Peyer's patch (tissue), 4 donors: ENCODE data around the gene GASK1A. TPM values are rescaled to one million over a fixed set of nuclear protein-coding genes. Genes with fewer than 3 reads are reported as not detected.

Source experiments
- DNase-seq, 3 donors: peaks; one replicate each; pipeline ENCODE4 v3.0.0-alpha.2; 2017 to 2019
- H3K27ac ChIP-seq, 4 donors: fragments of 200-600 bp; sonication (generic); one replicate each; pipeline ENCODE4 v1.5.1; 2016 to 2019
- H3K27me3 ChIP-seq, 2 donors: fragments of 200-600 bp; sonication (generic); one replicate each; pipeline ENCODE4 v1.5.1; 2019
- H3K36me3 ChIP-seq, 3 donors: fragments of 200-600 bp; sonication (generic); one replicate each; pipeline ENCODE4 v1.5.1; 2016 to 2019
- H3K4me1 ChIP-seq, 4 donors: fragments of 200-600 bp; sonication (generic); one replicate each; pipeline ENCODE4 v1.5.1; 2016 to 2019
- H3K4me3 ChIP-seq, 4 donors: fragments of 200-600 bp; sonication (generic); 1 replicate in 3 of 4; 2 replicates in 1 of 4; pipeline ENCODE4 v1.5.1; 2016 to 2019; ENCODE audit warnings: mild to moderate bottlenecking in 1 of 4
- H3K9me3 ChIP-seq, 4 donors: fragments of 200-600 bp; sonication (generic); one replicate each; pipeline ENCODE4 v1.5.1; 2016 to 2019; ENCODE audit warnings: mild to moderate bottlenecking in 1 of 4
- CTCF ChIP-seq, 6 experiments: fragments of 450-650 bp in 4 of 6; fragments of 200-600 bp in 2 of 6; sonication (generic) in 1 of 6; IDR thresholded peaks; one replicate each; pipeline ENCODE4 v1.5.1; 2017 to 2019; ENCODE audit warnings: antibody characterized with exemption in 6 of 6, mild to moderate bottlenecking in 3 of 6, moderate library complexity in 1 of 6
- POLR2A ChIP-seq, 2 donors: fragments of 450-650 bp; IDR thresholded peaks; one replicate each; pipeline ENCODE4 v1.5.1; 2017; ENCODE audit warnings: antibody characterized with exemption in 2 of 2, mild to moderate bottlenecking in 2 of 2, moderate library complexity in 2 of 2
- total RNA-seq, 4 donors: library from RNA; depleted of rRNA; stranded (reverse); fragments of >200 nt; gene quantifications; one replicate each; pipeline ENCODE4 v1.1.0, GENCODE V29; 2016

The GASK1A gene
- total RNA-seq, 4 donors from 2014 or later: 1.8 to 9.1 (median 6.3) TPM

- no peak for TF ChIP-seq POLR2A (IDR thresholded peaks at IDR 0.05)
- Histone ChIP-seq H3K9me3 (no peaks in the 10 kb centered on the region), H3K36me3 (peaks cover 0 to 3% (median 0%) of the 10 kb centered on the region in 3 donors), H3K4me3 (no peak overlapping the region), H3K27ac (no peak overlapping the region), H3K27me3 (no peaks in the 10 kb centered on the region), H3K4me1 (no peaks in the 10 kb centered on the region)
- DNase-seq: no peak
Observed at GRCh38 chr3:43074482-43074881, 95.4 kb downstream of the GASK1A start.

- Histone ChIP-seq H3K9me3 (no peaks in the 10 kb centered on the region), H3K27me3 (no peaks in the 10 kb centered on the region), H3K27ac (no peak overlapping the region), H3K4me3 (no peak overlapping the region), H3K4me1 (no peaks in the 10 kb centered on the region), H3K36me3 (peaks cover 0 to 9% (median 0%) of the 10 kb centered on the region in 3 donors)
- no peak for DNase-seq
- TF ChIP-seq POLR2A (IDR thresholded peaks at IDR 0.05) (no peak), CTCF (IDR thresholded peaks at IDR 0.05) (no peak)
Observed at GRCh38 chr3:43074901-43075689, 96.0 kb downstream of the GASK1A start.

- Histone ChIP-seq H3K36me3 (peaks cover 0 to 15% (median 0%) of the 10 kb centered on the region in 3 donors), H3K27ac (no peak overlapping the region), H3K9me3 (no peaks in the 10 kb centered on the region), H3K27me3 (no peaks in the 10 kb centered on the region), H3K4me1 (no peaks in the 10 kb centered on the region), H3K4me3 (no peak overlapping the region)
- TF ChIP-seq CTCF (IDR thresholded peaks at IDR 0.05) (no peak), POLR2A (IDR thresholded peaks at IDR 0.05) (no peak)
- no peak for DNase-seq
Observed at GRCh38 chr3:43075904-43076661, 97.0 kb downstream of the GASK1A start.

GRCh38 chr3:43076857-43077256 is 97.7 kb downstream of the GASK1A start:
- TF ChIP-seq CTCF (IDR thresholded peaks at IDR 0.05) (no peak), POLR2A (IDR thresholded peaks at IDR 0.05) (no peak)
- no peaks in the 10 kb centered on the region for H3K9me3 ChIP-seq
- no peak overlapping the region for H3K4me3 ChIP-seq
- H3K27ac ChIP-seq: no peak overlapping the region
- no peaks in the 10 kb centered on the region for H3K27me3 ChIP-seq
- no peak for DNase-seq
- H3K4me1 ChIP-seq: no peaks in the 10 kb centered on the region
- H3K36me3 ChIP-seq: peaks cover 0 to 15% (median 0%) of the 10 kb centered on the region in 3 donors

- H3K36me3 ChIP-seq: peaks cover 0 to 15% (median 0%) of the 10 kb centered on the region in 3 donors
- H3K4me3 ChIP-seq: no peak overlapping the region
- no peaks in the 10 kb centered on the region for H3K4me1 ChIP-seq
- H3K9me3 ChIP-seq: no peaks in the 10 kb centered on the region
- no peaks in the 10 kb centered on the region for H3K27me3 ChIP-seq
- TF ChIP-seq POLR2A (IDR thresholded peaks at IDR 0.05) (no peak), CTCF (IDR thresholded peaks at IDR 0.05) (no peak)
- H3K27ac ChIP-seq: no peak overlapping the region
- DNase-seq: no peak
Observed at GRCh38 chr3:43077261-43077660, 98.2 kb downstream of the GASK1A start.

GRCh38 chr3:43077707-43078106 is 98.6 kb downstream of the GASK1A start:
- Histone ChIP-seq H3K4me1 (no peaks in the 10 kb centered on the region), H3K27me3 (no peaks in the 10 kb centered on the region), H3K27ac (no peak overlapping the region), H3K4me3 (no peak overlapping the region), H3K36me3 (peaks cover 0 to 15% (median 0%) of the 10 kb centered on the region in 3 donors), H3K9me3 (no peaks in the 10 kb centered on the region)
- DNase-seq: no peak
- TF ChIP-seq CTCF (IDR thresholded peaks at IDR 0.05) (no peak), POLR2A (IDR thresholded peaks at IDR 0.05) (no peak)
